ENCODE results near the gene SEMA3D.

DNA sequence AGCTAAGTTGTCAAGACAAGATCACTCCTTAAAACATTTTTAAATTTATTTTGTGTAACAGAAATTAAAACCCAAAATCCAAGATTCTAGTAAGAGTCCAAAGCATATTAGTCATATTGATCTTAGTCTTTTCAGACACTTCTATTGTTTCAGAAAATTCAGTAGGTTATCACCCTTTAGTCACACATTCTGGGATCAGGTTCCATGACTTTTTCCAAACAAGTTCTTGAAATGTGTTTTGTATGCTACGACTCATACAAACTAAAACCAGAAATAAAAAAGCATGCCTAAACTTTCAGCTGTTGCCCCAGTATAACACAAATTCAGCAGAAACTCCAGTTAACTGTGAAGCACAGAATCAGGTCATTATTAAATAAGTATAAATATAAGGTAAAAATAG lies 10.7 kb downstream of the SEMA3D start:
- TF ChIP-seq, protein P1, sequence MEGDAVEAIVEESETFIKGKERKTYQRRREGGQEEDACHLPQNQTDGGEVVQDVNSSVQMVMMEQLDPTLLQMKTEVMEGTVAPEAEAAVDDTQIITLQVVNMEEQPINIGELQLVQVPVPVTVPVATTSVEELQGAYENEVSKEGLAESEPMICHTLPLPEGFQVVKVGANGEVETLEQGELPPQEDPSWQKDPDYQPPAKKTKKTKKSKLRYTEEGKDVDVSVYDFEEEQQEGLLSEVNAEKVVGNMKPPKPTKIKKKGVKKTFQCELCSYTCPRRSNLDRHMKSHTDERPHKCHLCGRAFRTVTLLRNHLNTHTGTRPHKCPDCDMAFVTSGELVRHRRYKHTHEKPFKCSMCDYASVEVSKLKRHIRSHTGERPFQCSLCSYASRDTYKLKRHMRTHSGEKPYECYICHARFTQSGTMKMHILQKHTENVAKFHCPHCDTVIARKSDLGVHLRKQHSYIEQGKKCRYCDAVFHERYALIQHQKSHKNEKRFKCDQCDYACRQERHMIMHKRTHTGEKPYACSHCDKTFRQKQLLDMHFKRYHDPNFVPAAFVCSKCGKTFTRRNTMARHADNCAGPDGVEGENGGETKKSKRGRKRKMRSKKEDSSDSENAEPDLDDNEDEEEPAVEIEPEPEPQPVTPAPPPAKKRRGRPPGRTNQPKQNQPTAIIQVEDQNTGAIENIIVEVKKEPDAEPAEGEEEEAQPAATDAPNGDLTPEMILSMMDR (conservative IDR thresholded peaks at IDR 0.05; ENCODE audit: low read depth, low read length) = no peak
- TF ChIP-seq, protein P2, sequence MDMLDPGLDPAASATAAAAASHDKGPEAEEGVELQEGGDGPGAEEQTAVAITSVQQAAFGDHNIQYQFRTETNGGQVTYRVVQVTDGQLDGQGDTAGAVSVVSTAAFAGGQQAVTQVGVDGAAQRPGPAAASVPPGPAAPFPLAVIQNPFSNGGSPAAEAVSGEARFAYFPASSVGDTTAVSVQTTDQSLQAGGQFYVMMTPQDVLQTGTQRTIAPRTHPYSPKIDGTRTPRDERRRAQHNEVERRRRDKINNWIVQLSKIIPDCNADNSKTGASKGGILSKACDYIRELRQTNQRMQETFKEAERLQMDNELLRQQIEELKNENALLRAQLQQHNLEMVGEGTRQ (IDR thresholded peaks at IDR 0.05; ENCODE audit: low read depth, low read length) = no peak
- TF ChIP-seq CEBPB (IDR thresholded peaks at IDR 0.05; ENCODE audit: low read depth, low read length) = no peak
- TF ChIP-seq POLR2A (IDR thresholded peaks at IDR 0.05; ENCODE audit: low read depth, low read length) = no peak
